GM12878 (cell line): ENCODE measurements around the gene STK16.

Source experiments
- CBX3 ChIP-seq: fragments of 200-600 bp; sonication (generic); IDR thresholded peaks from 2 replicates; pipeline ENCODE4 v1.6.1; 2016; ENCODE audit warnings: low read depth, borderline replicate concordance
- CHD4 ChIP-seq: fragments of 200-600 bp; sonication (generic); IDR thresholded peaks from 2 replicates; pipeline ENCODE4 v1.6.1; 2016; ENCODE audit warnings: mild to moderate bottlenecking
- RFX5 ChIP-seq: IDR thresholded peaks from 2 replicates; pipeline ENCODE4 v1.6.1; 2011; ENCODE audit warnings: low read depth, low read length, improper control_type of control experiment
- ZNF592 ChIP-seq: fragments of 450-650 bp; IDR thresholded peaks from 2 replicates; pipeline ENCODE4 v1.6.1; 2017; ENCODE audit warnings: mild to moderate bottlenecking, moderate library complexity
- ZNF622 ChIP-seq: fragments of 450-650 bp; IDR thresholded peaks from 2 replicates; pipeline ENCODE4 v1.6.1; 2017; ENCODE audit warnings: mild to moderate bottlenecking, inconsistent platforms

DNA sequence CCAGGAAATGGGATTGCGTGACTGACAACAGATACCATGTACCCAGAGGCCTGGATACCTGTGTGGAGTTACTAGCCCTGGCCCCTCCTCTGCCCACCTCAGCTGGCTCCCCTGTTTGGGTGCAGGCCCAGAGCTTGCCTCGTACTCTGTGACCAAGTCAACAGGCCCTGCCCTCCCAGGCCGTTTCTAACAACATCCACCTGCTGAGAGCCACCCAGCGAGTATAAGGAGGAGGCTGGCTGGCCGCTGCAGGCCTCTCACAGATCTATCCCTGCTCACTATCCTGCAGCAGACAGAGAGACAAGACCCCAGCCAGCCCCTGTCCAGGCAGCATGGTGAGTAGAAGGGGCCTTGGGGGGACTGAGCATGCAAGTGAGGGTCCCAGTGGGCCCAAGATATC, 21.0 kb downstream of the STK16 start:
- no peak for TF ChIP-seq ZNF622
- TF ChIP-seq CBX3: no peak
- TF ChIP-seq RFX5: no peak
- TF ChIP-seq ZNF592: no peak
- TF ChIP-seq CHD4: no peak
